Keratinocyte (primary cell): ENCODE results near the gene RNF44.

Experiments
- EZH2 ChIP-seq: IDR thresholded peaks from one replicate; pipeline ENCODE4 v1.6.1; 2012; ENCODE audit warnings: inconsistent platforms, mild to moderate bottlenecking, low read length, moderate library complexity
- TF ChIP-seq, protein P1 (sequence below), 3 experiments: IDR thresholded peaks in 1 of 3; conservative IDR thresholded peaks in 1 of 3; optimal IDR thresholded peaks in 1 of 3; 2 replicates in 2 of 3; 3 replicates in 1 of 3; pipeline versions ENCODE3 to v1.5.1; 2011; ENCODE audit warnings: low read length in 3 of 3, mild to moderate bottlenecking in 3 of 3, moderate library complexity in 2 of 3, control low read depth in 1 of 3, inconsistent platforms in 1 of 3; ENCODE audit not compliant: insufficient read depth in 2 of 3; ENCODE audit errors: extremely low read depth in 1 of 3

GRCh38 chr5:176553260-176554085 is 16.3 kb upstream of the RNF44 start:
- TF ChIP-seq, protein P1, sequence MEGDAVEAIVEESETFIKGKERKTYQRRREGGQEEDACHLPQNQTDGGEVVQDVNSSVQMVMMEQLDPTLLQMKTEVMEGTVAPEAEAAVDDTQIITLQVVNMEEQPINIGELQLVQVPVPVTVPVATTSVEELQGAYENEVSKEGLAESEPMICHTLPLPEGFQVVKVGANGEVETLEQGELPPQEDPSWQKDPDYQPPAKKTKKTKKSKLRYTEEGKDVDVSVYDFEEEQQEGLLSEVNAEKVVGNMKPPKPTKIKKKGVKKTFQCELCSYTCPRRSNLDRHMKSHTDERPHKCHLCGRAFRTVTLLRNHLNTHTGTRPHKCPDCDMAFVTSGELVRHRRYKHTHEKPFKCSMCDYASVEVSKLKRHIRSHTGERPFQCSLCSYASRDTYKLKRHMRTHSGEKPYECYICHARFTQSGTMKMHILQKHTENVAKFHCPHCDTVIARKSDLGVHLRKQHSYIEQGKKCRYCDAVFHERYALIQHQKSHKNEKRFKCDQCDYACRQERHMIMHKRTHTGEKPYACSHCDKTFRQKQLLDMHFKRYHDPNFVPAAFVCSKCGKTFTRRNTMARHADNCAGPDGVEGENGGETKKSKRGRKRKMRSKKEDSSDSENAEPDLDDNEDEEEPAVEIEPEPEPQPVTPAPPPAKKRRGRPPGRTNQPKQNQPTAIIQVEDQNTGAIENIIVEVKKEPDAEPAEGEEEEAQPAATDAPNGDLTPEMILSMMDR (optimal IDR thresholded peaks at IDR 0.05 in 1 of 3, IDR thresholded peaks at IDR 0.05 in 1 of 3, conservative IDR thresholded peaks at IDR 0.05 in 1 of 3; ENCODE audit: extremely low read depth in 1 of 3, insufficient read depth in 2 of 3, low read length in 3 of 3) = no peak
- no peak for TF ChIP-seq EZH2
